Globus pallidus (tissue), 1 donor: ENCODE data around the gene EPHA10.
"Not testable (repeated sequence)": the region's sequence is repeated elsewhere in the genome, so short reads cannot be mapped to it uniquely, and the experiment has no call there.

ENCODE experiments used
- DNase-seq: peaks from one replicate; pipeline ENCODE4 v3.0.0-alpha.2; 2015; ENCODE audit warnings: low spot score

Gene EPHA10

DNA sequence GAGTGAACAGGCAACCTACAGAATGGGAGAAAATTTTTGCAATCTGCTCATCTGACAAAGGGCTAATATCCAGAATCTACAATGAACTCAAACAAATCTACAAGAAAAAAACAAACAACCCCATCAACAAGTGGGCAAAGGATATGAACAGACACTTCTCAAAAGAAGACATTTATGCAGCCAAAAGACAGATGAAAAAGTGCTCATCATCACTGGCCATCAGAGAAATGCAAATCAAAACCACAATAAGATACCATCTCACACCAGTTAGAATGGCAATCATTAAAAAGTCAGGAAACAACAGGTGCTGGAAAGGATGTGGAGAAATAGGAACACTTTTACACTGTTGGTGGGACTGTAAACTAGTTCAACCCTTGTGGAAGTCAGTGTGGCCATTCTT lies 6.5 kb upstream of the EPHA10 start:
- not testable (repeated sequence) for DNase-seq

DNA sequence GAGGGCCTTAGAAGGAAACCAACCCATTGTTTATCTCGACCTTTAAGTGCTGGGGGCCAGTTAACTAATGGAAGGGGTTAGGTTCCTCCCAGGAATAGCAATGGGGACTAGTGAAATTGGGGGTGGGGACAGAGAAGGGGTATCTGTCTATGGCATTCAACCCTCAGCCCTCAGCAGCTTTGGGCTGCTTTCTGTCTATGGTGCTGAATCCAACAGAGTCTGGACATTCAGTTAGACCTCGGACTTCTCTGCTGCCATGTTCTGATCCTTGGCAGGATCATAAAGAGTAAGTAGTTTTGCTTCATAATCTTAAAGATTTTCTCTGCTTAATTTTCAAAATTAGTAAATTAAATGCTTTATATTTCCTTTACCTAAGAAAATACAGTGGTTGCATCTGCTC lies 2.6 kb upstream of the EPHA10 start:
- no peak for DNase-seq

DNA sequence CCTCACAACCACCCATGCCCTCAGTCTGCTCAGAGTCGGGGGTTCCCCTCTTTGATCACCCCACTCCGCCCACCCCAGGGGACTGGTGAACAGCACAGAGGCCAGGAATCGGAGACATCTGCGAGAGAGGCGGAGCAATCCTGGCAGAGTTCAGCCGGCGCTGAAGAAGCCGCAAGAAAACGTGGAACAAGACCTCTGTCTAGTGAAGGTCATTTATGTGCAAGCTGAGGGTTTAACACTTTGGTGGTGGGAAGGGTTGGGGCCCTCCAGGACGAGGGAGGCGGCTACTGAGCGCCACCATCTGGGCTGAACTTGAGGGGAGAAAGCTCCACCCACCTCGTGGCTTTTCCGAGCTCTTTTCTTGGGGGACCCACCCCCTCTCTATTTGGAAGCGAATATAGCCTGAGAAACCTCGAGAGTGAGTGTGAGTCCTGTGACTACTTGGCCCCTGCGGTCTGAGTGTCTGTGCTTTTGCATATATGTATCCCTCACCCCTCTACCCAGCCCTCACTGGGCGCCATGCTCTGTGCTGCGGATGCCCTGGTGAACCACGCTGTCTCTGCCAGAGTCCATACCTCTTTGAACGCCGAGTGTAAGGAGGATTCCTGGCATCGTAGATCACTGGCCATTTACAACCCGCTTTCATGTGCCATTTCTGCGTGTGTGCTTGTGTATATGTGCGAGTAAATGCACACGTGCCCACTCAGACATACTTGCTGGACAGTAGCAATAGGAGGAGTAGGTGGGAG lies 1.2 kb upstream of the EPHA10 start:
- no peak for DNase-seq

DNA sequence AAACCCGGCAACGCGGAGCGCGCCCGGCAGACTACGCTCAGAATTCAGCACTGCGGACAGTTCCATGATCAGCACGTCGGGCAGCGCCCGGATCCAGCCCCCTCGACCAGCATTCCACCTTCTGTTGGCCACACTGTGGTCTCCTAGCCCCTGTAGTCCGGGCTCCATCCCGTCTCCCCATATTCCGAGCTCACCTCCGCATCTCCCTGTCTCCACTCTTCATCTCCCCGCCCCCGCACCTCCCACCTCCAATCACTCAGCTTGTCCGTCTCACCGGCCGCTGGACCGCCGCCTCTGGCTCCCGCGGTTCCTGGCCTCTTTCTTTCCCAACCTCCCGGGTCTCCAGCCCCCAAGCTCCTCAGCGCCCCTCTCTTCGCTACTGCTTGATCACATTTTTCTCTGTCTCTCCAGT lies 500 bp downstream of the EPHA10 start:
- no peak for DNase-seq

DNA sequence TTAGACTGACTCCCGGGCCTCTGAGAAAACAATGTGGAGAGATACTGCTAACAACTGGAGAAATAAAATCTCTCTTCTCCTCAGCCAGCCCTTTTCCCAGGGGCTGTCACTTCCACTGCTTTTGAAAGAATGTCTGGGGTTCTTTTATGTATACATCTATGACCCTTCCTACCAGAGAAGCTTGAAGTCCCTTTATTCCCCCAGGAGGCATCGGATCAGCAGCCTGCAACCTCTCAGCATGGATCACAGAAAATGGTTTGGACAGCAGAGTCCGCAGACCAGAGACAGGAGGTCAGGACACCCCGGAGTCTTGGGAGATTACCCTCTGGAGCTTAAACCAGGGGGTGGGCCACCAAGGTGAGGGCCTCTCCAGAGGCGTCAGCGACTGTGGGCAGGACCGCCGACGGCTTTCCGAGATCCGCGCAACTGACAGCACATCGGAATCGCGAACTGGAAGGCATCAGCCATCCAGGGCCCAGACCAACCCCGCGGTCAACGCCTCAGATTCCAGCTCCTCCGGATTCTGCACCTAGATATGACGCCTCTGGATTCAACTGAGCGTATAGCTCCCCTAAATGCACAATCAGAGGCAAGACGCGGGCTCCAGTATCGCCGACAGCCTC lies 1.0 kb downstream of the EPHA10 start:
- no peak for DNase-seq

DNA sequence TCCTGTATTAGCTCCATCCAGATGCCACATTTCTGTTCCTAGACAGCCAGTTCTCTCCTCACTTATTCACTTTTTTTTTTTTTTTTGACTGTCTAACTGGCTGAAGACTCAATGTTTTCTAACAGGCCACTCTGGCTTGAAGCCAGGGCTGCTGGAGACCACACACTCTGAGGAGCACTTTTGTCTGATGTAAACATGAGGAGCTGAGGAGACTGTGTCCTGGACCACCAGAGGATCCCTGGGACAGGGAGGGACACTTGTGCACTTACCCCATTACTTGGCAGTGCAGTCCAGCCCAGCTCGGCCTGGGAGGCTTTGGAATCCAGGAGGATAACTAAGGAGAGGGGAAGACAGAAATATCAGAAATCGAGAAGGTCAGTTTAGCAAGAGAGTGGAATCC lies 2.4 kb downstream of the EPHA10 start:
- no peak for DNase-seq

DNA sequence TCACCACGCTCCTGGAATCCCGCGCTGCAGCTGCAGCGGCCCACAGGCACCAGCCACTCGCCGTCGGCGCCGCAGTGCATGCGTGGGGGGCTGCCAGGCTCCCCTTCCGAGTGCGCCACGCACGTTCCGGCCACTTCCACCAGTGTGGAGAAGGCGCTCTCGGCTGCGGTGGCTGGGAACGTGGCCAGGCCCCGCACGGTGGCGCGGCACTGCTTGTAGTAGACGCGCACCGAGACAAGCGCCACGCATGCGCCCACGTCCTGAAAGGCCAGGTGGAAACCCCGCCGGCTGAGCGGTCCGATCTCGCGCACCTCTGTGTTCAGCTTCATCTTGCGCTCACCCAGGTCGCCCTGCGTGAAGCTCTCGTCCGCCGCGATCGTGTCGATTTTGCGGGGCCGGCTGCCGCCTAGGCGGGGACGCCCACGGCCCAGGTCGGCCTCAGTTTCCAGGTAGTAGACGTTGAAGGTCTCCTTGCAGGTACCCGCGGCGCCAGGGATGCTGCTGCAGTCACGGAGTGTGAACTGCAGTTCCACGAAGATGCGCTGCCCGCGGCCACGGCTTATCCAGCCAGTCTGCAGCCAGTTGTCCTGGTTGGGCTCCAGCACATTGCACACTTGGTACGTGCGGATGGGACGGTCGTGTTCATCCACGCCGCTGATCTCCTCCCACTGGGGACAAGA lies 3.4 kb downstream of the EPHA10 start:
- no peak for DNase-seq

DNA sequence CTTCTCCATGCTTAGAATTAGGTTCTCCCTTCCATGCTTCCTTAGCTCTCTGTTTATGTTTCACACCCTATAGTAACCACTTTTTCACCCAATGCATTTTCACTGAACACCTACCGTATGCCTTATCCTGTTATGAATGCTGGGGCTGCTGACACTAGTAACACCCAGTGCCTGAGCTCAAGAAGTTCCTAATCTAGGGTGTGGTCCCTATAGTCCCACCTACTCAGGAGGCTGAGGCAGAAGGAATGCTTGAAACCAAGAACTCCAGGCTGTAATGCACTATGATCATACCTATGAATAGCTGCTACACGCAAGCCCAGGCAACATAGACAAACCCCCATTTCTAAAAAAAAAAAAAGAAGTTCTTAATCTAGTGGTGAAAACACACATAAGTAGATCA lies 5.5 kb downstream of the EPHA10 start:
- DNase-seq, result no peak

DNA sequence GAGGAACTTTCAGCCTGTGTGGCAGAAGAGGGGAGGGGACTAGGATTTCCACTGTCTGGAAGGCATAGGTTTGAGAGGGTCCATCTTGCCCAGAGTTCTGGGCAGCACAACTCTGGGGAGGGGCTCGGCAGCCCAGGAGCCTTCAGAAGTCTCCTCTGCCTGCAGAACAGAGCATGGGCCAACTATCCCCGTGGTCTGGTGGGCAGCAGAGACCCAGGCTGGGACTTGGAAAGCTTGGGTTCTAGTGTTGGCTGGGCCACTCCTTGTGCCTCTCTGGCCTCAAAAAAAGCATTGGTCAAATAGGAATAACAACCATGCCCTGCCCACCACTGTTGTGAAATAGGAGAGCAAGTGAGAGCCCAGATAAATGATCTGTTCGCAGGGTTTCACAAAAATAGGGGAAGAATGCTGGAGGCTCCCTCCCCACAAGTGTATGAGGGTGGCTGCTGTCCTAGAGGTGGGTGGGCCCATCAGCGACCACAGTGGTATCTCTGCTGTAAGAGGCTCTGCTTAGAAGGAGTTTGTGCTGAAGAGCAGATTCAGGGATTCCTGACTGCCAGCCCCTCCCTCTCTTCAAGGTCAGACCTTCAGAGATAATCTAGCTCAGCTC lies 8.9 kb downstream of the EPHA10 start:
- DNase-seq, result no peak

DNA sequence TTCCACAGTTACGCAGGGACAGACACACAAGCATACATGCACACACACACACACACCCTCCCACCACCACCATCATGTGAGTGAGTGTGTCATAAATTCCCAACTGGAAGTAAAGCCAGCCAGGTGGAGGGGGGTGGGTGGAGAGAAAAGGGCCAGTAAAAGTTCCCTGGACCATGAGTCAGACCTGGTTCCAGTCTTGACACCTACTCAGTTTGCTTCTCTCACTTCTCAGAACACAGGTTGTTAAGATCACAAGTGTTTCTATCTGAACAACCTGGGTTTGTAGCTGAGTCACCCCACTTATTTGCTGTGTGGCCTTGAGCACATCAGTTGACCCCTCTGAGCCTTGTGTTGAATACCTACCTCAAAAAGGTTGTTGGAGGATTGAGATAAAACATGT lies 9.6 kb downstream of the EPHA10 start:
- DNase-seq, result no peak

DNA sequence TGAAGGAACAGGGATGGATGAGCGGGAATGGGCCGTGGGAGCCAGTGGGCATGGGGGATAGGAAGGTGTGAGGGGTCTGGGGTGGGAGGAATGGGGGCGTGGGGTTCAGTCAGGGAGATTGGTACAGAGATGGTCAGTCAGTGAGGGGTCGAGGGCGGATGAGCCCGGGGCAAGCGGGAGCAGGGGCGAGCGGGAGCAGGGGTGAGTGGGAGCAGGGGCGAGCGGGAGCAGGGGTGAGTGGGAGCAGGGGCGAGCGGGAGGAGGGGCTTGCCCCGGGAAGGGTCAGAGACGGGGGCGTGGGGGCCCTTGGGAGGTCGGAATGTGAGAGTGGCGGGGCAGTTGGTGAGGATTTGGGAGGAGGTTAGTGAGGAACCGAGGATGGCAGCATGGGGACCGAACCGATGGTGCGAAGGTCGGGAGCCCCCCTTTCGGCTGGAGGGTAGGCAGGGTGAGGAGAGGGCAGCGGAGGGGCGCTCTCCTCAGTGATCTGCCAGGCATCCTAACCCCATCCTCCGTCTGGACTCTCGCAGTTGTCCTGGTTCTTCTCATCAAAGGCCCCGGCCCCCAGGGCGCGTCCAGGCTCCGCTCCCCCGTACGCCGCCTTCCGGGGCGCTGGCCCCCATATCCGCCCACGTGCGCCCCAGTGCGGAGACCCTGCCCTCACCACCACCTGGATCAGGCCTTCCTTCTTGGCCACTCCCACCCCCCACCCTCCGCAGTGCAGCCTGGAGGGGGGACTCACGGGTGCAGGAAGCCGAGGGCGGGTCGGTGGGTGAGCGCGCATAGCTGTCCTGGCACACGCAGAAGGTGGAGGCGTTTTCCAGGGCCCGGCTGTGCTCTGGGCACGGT lies 11.2 kb downstream of the EPHA10 start:
- DNase-seq, result no peak

DNA sequence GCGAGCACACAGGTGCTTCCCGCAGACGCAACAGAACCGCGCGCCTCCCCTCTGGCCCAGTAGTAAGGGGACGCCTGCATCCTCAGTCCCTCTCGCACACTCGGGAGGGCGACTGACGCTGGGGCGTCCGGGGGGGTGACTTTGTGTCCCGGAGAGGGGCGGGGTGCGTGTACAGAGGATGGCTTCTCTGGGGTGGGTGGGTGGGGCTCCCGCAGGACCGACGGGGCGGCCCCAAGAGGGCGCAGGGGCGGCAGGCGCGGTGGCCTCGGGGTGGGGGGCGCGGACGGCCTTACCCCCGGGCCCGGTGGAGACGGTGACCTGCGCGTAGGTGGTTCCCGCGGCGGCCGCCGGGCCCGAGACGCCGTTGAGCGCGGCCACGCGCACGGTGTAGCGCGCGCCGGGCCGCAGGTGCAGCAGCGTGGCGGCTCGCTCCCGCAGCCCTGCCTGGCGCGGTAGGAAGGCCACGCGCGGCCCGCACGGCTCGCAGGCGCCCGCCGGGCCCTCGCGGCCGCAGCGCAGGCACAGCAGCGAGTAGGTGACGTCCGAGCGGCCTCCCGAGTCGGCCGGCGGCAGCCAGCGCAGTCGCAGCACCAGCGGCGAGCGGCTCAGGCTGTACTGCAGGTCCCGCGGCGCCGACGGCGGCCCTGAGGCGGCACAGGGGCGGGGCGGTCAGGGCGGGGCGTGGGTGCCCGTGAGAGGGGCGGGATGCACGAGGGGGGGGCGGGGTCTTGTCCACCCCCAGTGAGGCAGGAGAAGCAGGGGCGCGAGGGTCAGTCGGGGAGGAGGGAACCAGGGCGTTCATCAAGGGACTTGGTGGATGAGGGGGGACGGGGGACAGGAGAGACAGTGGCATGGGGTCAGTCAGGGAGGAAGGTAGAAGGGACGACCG lies 12.1 kb downstream of the EPHA10 start:
- no peak for DNase-seq

DNA sequence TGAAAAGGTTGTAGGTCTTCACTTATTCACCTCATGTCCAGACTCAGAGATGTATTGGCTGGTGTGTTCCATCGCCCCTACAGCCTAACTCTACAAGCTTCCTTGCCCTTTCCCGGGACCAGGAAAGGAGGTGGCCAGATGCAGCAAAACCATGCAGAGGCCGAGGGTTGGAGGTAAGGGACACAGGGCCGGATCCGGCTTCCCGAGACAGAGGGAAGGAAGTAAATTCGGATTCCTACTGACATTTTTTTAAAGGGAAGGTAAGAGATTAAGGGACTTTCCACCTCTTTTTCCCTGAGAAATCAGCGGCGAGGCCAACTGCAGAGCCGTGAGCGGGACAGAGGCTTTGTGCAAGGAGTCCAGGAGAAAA lies 12.7 kb downstream of the EPHA10 start:
- DNase-seq, result no peak

DNA sequence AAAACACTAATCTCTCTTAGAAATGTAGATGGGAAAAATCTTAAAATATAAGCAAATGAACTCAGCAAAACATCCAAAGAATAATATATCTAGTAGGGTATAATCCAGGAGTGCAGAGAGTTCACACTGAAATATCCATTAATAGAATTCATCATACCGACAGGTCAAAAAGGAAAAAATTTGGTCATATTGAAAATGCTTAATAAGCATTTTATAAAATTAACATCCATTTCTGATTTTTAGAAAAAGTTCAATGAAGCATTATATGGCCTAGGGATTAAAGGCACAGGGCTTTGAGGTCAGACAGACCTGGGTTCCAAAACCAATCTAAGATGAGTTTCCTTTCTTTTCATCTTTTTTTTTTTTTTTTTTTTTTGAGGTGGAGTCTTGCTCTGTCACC lies 16.4 kb downstream of the EPHA10 start:
- no peak for DNase-seq

DNA sequence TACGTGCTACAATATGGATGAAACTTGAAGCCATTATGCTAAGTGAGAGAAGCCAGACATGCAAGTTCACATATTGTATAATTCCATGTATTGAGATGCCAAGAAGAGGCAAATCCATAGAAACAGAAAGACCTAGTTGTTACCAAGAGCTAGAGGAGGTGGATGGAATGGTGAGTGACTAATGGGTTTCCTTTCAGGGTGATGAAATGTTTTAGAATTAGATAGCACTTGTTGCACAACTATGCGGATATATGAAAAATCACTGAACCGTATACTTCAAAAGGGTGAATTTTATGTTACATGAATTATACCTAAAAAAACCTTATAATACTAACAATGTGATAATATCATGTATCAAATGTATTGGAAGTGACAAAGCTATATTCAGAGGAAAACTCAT lies 18.1 kb downstream of the EPHA10 start:
- no peak for DNase-seq

DNA sequence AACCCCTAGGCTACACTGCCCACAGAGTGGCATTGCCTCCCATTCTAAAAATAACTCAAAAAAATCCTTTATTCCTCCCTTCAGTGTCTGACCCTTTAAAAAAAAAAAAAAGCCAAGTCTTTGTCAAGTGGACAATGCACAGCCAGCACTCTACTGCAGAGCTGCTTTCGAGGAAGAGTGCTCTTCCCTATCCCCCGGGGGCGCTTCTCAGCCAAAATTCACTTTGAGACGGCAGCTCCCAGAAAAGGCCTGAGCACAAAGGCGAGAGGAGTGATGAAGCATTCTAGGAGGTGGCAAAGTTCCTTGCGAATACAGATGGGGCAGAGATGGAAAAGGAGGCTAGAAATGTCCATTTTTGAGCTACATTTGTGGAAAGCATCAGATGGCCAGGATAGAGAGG lies 23.3 kb downstream of the EPHA10 start:
- no peak for DNase-seq

DNA sequence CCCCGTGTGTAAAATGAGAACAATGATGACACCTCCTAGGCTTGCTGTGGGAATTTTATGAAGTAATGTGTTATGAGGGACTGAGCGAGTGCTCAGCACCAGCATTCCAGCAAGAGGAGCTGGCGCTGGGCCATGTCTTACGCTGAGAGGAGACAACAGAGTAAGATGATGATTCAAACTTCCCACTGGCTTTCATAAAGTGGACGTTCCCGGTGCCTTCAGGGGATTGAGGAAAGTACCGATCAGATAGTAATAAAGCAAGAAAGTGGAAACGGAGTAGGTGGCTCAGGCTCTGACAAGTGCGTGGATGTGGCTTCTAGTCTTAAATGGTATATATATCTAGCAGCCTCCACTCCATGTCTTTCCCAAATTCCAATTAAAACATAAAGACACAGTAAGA lies 23.8 kb downstream of the EPHA10 start:
- no peak for DNase-seq

DNA sequence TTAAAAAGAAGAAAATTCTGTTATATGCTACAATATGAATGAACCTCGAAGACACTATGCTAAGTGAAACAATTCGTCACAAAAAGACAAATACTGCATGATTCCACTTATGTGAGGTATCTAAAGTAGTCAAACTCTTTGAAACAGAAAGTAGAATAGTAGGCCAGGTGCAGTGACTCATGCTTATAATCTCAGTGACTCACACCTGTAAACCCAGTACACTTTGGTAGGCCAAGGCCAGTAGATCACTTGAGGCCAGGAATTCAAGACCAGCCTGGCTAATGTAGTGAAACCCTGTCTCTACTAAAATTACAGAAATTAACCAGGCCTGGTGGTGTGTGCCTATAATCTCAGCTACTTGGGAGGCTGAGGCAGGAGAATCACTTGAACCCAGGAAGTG lies 25.7 kb downstream of the EPHA10 start:
- no peak for DNase-seq

DNA sequence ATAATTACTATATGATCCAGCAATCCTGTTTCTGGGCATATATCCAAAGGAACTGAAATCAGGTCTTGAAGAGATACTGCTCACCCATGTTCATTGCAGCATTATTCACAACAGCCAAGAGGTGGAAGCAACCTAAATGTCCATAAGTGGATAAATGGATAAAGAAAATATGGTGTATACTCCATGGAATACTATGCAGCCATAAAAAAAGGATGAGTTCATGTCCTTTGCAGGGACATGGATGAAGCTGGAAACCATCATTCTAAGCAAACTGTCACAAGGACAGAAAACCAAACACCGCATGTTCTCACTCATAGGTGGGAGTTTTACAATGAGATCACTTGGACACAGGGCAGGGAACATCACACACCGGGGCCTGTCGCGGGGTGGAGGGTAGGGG lies 26.3 kb downstream of the EPHA10 start:
- DNase-seq, result not testable (repeated sequence)

DNA sequence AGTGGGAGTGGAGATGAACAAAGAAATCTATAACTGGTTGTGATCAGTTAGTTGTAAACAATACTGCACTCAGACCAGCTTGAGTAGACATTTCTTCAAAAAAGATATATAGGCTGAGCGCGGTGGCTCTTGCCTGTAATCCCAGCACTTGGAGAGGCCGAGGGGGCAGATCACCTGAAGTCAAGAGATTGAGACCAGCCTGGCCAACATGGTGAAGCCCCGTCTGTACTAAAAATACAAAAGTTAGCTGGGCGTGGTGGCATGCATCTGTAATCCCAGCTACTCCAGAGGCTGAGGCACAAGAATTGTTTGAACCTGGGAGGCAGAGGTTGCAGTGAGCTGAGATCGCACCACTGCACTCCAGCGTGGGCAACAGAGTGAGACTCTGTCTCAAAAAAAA lies 26.9 kb downstream of the EPHA10 start:
- not testable (repeated sequence) for DNase-seq
